Fibroblast of lung (primary cell): ENCODE results near the gene MOGAT3.

ENCODE experiments used
- CTCF ChIP-seq, 2 donors: IDR thresholded peaks in 1 of 2; conservative IDR thresholded peaks in 1 of 2; 1 replicate in 1 of 2; 2 replicates in 1 of 2; pipeline ENCODE4 v1.5.1; 2011 to 2012; ENCODE audit warnings: low read length in 2 of 2, control low read depth in 1 of 2, inconsistent platforms in 1 of 2, low read depth in 1 of 2, mild to moderate bottlenecking in 1 of 2
- EZH2 ChIP-seq: IDR thresholded peaks from 2 replicates; pipeline ENCODE4 v1.5.1; 2012; ENCODE audit warnings: low read length, control low read depth, mild to moderate bottlenecking; ENCODE audit errors: missing control alignments

GRCh38 chr7:101248276-101248675 is 47.4 kb upstream of the MOGAT3 start:
- no peak for TF ChIP-seq CTCF (conservative IDR thresholded peaks at IDR 0.05 in 1 of 2, IDR thresholded peaks at IDR 0.05 in 1 of 2; ENCODE audit: low read depth in 1 of 2, low read length in 2 of 2)
- no peak for TF ChIP-seq EZH2
